Fibroblast of lung (primary cell): ENCODE measurements around the gene BIN1. TPM values are rescaled to one million over a fixed set of nuclear protein-coding genes. Genes with fewer than 3 reads are reported as not detected.
A peak's percentile ranks its signal among the peaks of the same experiment; 100 is the strongest.

Source experiments
- DNase-seq, 2 donors: peaks; one replicate each; pipeline versions ENCODE4 v3.0.0 to v3.0.0-alpha.2; 2010; ENCODE audit warnings: low read depth in 2 of 2
- H2AFZ ChIP-seq: 2 replicates; pipeline ENCODE4 v1.5.1; 2012; ENCODE audit warnings: low read length, control low read depth, inconsistent platforms
- H3K27ac ChIP-seq: 2 replicates; pipeline ENCODE4 v1.5.1; 2011; ENCODE audit warnings: low read length, control low read depth; ENCODE audit not compliant: insufficient read depth
- H3K27me3 ChIP-seq: 2 replicates; pipeline ENCODE4 v1.5.1; 2011; ENCODE audit warnings: mild to moderate bottlenecking, low read length; ENCODE audit not compliant: control insufficient read depth, insufficient read depth
- H3K36me3 ChIP-seq: 2 replicates; pipeline ENCODE4 v1.5.1; 2011; ENCODE audit warnings: low read length; ENCODE audit not compliant: control insufficient read depth, insufficient read depth
- H3K4me1 ChIP-seq: 2 replicates; pipeline ENCODE4 v1.5.1; 2011; ENCODE audit warnings: low read length; ENCODE audit not compliant: control insufficient read depth, insufficient read depth; ENCODE audit errors: extremely low read depth
- H3K4me2 ChIP-seq: 2 replicates; pipeline ENCODE4 v1.5.1; 2011; ENCODE audit warnings: low read length, control low read depth; ENCODE audit not compliant: insufficient read depth; ENCODE audit errors: extremely low read depth
- H3K4me3 ChIP-seq, 4 experiments: fragments of 200-600 bp in 1 of 4; sonication (generic) in 1 of 4; replicated peaks in 1 of 4; 2 replicates each; pipeline ENCODE4 v1.5.1; 2011 to 2016; ENCODE audit warnings: low read length in 4 of 4, low read depth in 3 of 4, mild to moderate bottlenecking in 3 of 4, control low read depth in 2 of 4, inconsistent platforms in 1 of 4, mixed read lengths in 1 of 4; ENCODE audit not compliant: insufficient read depth in 1 of 4; ENCODE audit errors: control extremely low read depth in 1 of 4
- H3K79me2 ChIP-seq: 2 replicates; pipeline ENCODE4 v1.5.1; 2012; ENCODE audit warnings: mild to moderate bottlenecking, low read length, inconsistent platforms; ENCODE audit not compliant: control insufficient read depth, insufficient read depth
- H3K9ac ChIP-seq: 2 replicates; pipeline ENCODE4 v1.5.1; 2011; ENCODE audit warnings: mild to moderate bottlenecking, low read length, control low read depth; ENCODE audit not compliant: insufficient read depth
- H3K9me3 ChIP-seq: 2 replicates; pipeline ENCODE4 v1.5.1; 2012; ENCODE audit warnings: low read depth, low read length; ENCODE audit not compliant: control insufficient read depth, insufficient read depth
- H4K20me1 ChIP-seq: 2 replicates; pipeline ENCODE4 v1.5.1; 2011; ENCODE audit warnings: low read length; ENCODE audit not compliant: control insufficient read depth, insufficient read depth; ENCODE audit errors: extremely low read depth
- EZH2 ChIP-seq: IDR thresholded peaks from 2 replicates; pipeline ENCODE4 v1.5.1; 2012; ENCODE audit warnings: low read length, control low read depth, mild to moderate bottlenecking; ENCODE audit errors: missing control alignments
- polyA plus RNA-seq, 2 donors: library from polyadenylated mRNA; depleted of rRNA in 1 of 2; stranded (reverse) in 1 of 2; unstranded in 1 of 2; fragments of >200 nt; gene quantifications; 2 replicates each; pipeline ENCODE4 v1.2.1, GENCODE V29; 2011 to 2012; ENCODE audit warnings: missing spikeins in 1 of 2
- total RNA-seq: library from RNA; depleted of rRNA; stranded (reverse); fragments of >200 nt; gene quantifications from 2 replicates; pipeline ENCODE4 v1.2.1, GENCODE V29; 2014
- TF ChIP-seq, protein P1 (sequence below), 2 donors: IDR thresholded peaks in 1 of 2; conservative IDR thresholded peaks in 1 of 2; 1 replicate in 1 of 2; 2 replicates in 1 of 2; pipeline ENCODE4 v1.5.1; 2011 to 2012; ENCODE audit warnings: low read length in 2 of 2, control low read depth in 1 of 2, inconsistent platforms in 1 of 2, low read depth in 1 of 2, mild to moderate bottlenecking in 1 of 2

Gene BIN1
- total and polyA plus RNA-seq, 2 donors (not counting 1 experiment from before 2014, with no cell fraction given) = 17.3 to 68.7 TPM

DNA sequence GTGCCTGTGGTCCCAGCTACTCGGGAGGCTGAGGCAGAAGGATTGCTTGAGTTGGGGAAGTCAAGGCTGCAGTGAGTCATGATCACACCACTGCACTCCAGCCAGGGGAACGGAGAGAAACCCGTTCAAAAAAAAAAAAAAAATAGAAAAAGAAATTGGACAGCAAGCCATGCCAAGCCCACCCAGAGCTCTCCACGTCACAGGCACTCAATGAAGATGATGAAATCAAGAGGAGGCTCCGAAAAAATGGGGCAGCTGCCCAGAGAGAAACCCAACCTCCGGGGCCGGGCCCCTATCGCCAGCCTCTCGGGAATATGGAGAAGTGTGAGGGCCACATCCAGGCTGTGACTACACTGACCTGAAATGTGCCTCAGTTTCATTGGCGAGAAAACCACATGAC lies 40.0 kb downstream of the BIN1 start:
- no peaks in the 10 kb centered on the region for H3K9me3 ChIP-seq
- H4K20me1 ChIP-seq = no peaks in the 10 kb centered on the region
- peaks cover 14% of the 10 kb centered on the region for H3K4me1 ChIP-seq
- H2AFZ ChIP-seq = no peak overlapping the region
- TF ChIP-seq EZH2 = no peak
- peak in 1 of 2 donors; percentile 96 for DNase-seq
- no peaks in the 10 kb centered on the region for H3K79me2 ChIP-seq
- no peak overlapping the region for H3K27ac ChIP-seq
- no peaks in the 10 kb centered on the region for H3K27me3 ChIP-seq
- H3K36me3 ChIP-seq = peaks cover 14% of the 10 kb centered on the region
- no peak overlapping the region for H3K4me3 ChIP-seq
- no peak overlapping the region for H3K9ac ChIP-seq
- no peak overlapping the region for H3K4me2 ChIP-seq

DNA sequence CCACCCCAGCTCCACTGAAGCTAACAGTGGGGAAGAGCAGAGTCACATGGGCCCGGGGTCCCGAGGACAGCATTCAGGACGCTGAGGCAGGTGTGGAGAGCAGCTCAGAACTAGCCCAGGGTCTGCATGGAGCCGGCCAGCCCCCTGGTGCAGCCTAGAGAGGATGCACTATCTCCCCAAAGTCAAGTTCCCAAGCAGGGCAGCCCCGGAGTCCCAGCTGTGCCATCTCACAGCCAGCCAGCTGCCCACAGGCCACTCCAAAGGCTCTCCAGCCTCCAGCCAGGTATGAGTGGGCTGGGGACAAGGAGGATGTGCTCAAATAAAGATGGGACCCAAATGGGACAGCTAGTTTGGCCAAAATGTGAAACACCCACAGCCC lies 41.0 kb downstream of the BIN1 start:
- Histone ChIP-seq H3K4me3 (no peak overlapping the region), H3K9me3 (no peaks in the 10 kb centered on the region), H3K27me3 (no peaks in the 10 kb centered on the region), H3K36me3 (peaks cover 14% of the 10 kb centered on the region), H4K20me1 (no peaks in the 10 kb centered on the region), H3K9ac (no peak overlapping the region), H3K4me2 (no peak overlapping the region), H3K4me1 (peaks cover 14% of the 10 kb centered on the region), H3K27ac (no peak overlapping the region), H2AFZ (no peak overlapping the region), H3K79me2 (no peaks in the 10 kb centered on the region)
- DNase-seq = no peak
- TF ChIP-seq, protein P1, sequence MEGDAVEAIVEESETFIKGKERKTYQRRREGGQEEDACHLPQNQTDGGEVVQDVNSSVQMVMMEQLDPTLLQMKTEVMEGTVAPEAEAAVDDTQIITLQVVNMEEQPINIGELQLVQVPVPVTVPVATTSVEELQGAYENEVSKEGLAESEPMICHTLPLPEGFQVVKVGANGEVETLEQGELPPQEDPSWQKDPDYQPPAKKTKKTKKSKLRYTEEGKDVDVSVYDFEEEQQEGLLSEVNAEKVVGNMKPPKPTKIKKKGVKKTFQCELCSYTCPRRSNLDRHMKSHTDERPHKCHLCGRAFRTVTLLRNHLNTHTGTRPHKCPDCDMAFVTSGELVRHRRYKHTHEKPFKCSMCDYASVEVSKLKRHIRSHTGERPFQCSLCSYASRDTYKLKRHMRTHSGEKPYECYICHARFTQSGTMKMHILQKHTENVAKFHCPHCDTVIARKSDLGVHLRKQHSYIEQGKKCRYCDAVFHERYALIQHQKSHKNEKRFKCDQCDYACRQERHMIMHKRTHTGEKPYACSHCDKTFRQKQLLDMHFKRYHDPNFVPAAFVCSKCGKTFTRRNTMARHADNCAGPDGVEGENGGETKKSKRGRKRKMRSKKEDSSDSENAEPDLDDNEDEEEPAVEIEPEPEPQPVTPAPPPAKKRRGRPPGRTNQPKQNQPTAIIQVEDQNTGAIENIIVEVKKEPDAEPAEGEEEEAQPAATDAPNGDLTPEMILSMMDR (conservative IDR thresholded peaks at IDR 0.05 in 1 of 2, IDR thresholded peaks at IDR 0.05 in 1 of 2; ENCODE audit: low read depth in 1 of 2, low read length in 2 of 2) = no peak
- no peak for TF ChIP-seq EZH2

DNA sequence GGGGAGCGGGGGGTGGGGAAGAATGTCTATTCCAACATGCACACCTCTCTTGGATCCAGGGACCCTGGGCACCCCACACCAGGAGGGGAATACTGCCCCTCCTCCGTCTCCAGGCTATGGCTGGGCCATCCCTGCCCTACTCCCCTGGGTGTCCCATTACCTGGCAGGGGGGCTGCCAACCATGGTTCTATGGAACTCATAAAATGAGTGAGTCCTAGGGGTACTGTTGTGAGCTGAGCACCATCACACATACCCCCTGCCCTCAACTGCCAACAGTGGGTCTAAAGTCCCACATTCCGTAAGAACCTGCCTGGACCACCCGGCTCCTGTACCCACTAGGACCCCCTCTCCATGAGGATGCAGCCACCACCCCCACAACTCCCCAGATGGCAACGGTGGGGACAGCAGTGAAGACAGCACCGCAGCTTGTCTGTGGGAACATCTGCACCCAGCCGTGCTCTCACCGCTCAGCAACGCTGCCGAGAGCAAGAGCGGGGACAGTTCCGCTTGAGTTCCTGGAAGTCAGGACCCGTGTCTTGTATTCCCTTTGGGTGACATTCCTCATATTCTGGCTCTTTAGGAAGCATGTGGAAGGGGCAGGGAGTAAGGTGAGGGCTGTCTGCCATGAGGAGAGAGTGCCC lies 41.5 kb downstream of the BIN1 start:
- Histone ChIP-seq H3K4me3 (no peak overlapping the region), H3K4me2 (no peak overlapping the region), H3K9ac (no peak overlapping the region), H2AFZ (no peak overlapping the region), H3K27ac (peak overlapping the region; percentile 76), H3K36me3 (peaks cover 14% of the 10 kb centered on the region), H4K20me1 (no peaks in the 10 kb centered on the region), H3K27me3 (no peaks in the 10 kb centered on the region), H3K79me2 (no peaks in the 10 kb centered on the region), H3K4me1 (peaks cover 14% of the 10 kb centered on the region), H3K9me3 (no peaks in the 10 kb centered on the region)
- TF ChIP-seq EZH2 = no peak
- TF ChIP-seq, protein P1 (conservative IDR thresholded peaks at IDR 0.05 in 1 of 2, IDR thresholded peaks at IDR 0.05 in 1 of 2; ENCODE audit: low read depth in 1 of 2, low read length in 2 of 2) = no peak
- no peak for DNase-seq
